H1 (cell line): Measurements from ENCODE around the gene TFB2M. TPM values are rescaled to one million over a fixed set of nuclear protein-coding genes. Genes with fewer than 3 reads are reported as not detected.

ENCODE experiments used
- CTCF ChIA-PET: fragments of 300-600 bp; sonication (Branson Sonifier 250); formaldehyde crosslinking; loops from one replicate; lab custom pipeline; 2021; ENCODE audit not compliant: partially characterized antibody; lab: Charles Lee
- POLR2A ChIA-PET: fragments of 300-600 bp; sonication (Branson Sonifier 250); formaldehyde crosslinking; loops from one replicate; lab custom pipeline; 2021; ENCODE audit warnings: inconsistent platforms; ENCODE audit not compliant: partially characterized antibody; lab: Charles Lee
- DNase-seq, 2 experiments: peaks; one replicate each; pipeline versions ENCODE4 v3.0.0 to v3.0.0-alpha.2; 2010 to 2022; ENCODE audit warnings: low spot score in 2 of 2, low read depth in 1 of 2, mixed read lengths in 1 of 2
- FAIRE-seq: peaks from 2 replicates; lab custom pipeline; 2011; peaks lifted over from hg19 to GRCh38; lab: Jason Lieb, UNC
- H2AFZ ChIP-seq: 2 replicates; pipeline ENCODE4 v1.8.1; 2012; ENCODE audit warnings: low read length, inconsistent platforms
- H2AK5ac ChIP-seq: 2 replicates; pipeline ENCODE4 v1.6.1; 2013; ENCODE audit warnings: low read depth, low read length
- H2BK120ac ChIP-seq: replicated peaks from 2 replicates; pipeline ENCODE3; 2013; ENCODE audit warnings: low read depth, low read length, inconsistent platforms
- H2BK12ac ChIP-seq: 2 replicates; pipeline ENCODE4 v1.6.1; 2013; ENCODE audit warnings: low read depth, low read length
- H2BK15ac ChIP-seq: 2 replicates; pipeline ENCODE4 v1.6.1; 2013; ENCODE audit warnings: low read length
- H2BK20ac ChIP-seq: 2 replicates; pipeline ENCODE4 v1.6.1; 2013; ENCODE audit warnings: low read length
- H2BK5ac ChIP-seq: 2 replicates; pipeline ENCODE4 v1.6.1; 2013; ENCODE audit warnings: low read depth, low read length
- H3K14ac ChIP-seq: 2 replicates; pipeline ENCODE4 v1.6.1; 2013; ENCODE audit warnings: inconsistent platforms; ENCODE audit not compliant: insufficient read length
- H3K18ac ChIP-seq: 2 replicates; pipeline ENCODE4 v1.6.1; 2013; ENCODE audit warnings: low read length; ENCODE audit errors: extremely low read depth
- H3K23ac ChIP-seq: 2 replicates; pipeline ENCODE4 v1.6.1; 2013; ENCODE audit warnings: inconsistent platforms; ENCODE audit not compliant: insufficient read length
- H3K23me2 ChIP-seq: 2 replicates; pipeline ENCODE4 v1.6.1; 2013; ENCODE audit warnings: low read depth, low read length
- H3K27ac ChIP-seq: 2 replicates; pipeline ENCODE4 v1.6.1; 2011; ENCODE audit warnings: low read depth, low read length, inconsistent platforms
- H3K27me3 ChIP-seq, 4 experiments: replicated peaks in 1 of 4; 1 replicate in 1 of 4; 2 replicates in 3 of 4; pipeline versions ENCODE4 v1.6.1 to v1.8.1; 2011 to 2013; ENCODE audit warnings: low read length in 3 of 4, mild to moderate bottlenecking in 3 of 4, inconsistent platforms in 2 of 4, mixed read lengths in 2 of 4, moderate library complexity in 1 of 4; ENCODE audit not compliant: control insufficient read depth in 3 of 4, insufficient read depth in 3 of 4; ENCODE audit errors: extremely low read depth in 1 of 4
- H3K36me3 ChIP-seq, 4 experiments: 2 replicates each; pipeline versions ENCODE4 v1.6.1 to v1.8.1; 2011 to 2013; ENCODE audit warnings: mild to moderate bottlenecking in 4 of 4, low read length in 3 of 4, moderate library complexity in 2 of 4, control low read depth in 1 of 4, inconsistent platforms in 1 of 4; ENCODE audit not compliant: insufficient read depth in 4 of 4, control insufficient read depth in 2 of 4
- H3K4ac ChIP-seq: replicated peaks from 2 replicates; pipeline ENCODE3; 2013; ENCODE audit warnings: low read length, low read depth, mixed read lengths, inconsistent platforms; ENCODE audit not compliant: insufficient read length
- H3K4me1 ChIP-seq, 4 experiments: replicated peaks in 1 of 4; 1 replicate in 1 of 4; 2 replicates in 3 of 4; pipeline versions ENCODE4 v1.6.1 to v1.8.1; 2011 to 2013; ENCODE audit warnings: low read length in 3 of 4, inconsistent platforms in 2 of 4, mixed read lengths in 1 of 4; ENCODE audit not compliant: insufficient read depth in 4 of 4, control insufficient read depth in 3 of 4
- H3K4me2 ChIP-seq, 2 experiments: 2 replicates each; pipeline versions ENCODE4 v1.6.1 to v1.8.1; 2011 to 2013; ENCODE audit warnings: low read depth in 2 of 2, low read length in 2 of 2, control low read depth in 1 of 2, inconsistent platforms in 1 of 2, mild to moderate bottlenecking in 1 of 2; ENCODE audit not compliant: insufficient read depth in 1 of 2
- H3K4me3 ChIP-seq, 4 experiments: fragments of 200-600, 300-600 bp in 1 of 4; sonication (generic), shearing (Covaris generic), sonication (Bioruptor Twin) in 1 of 4; 2 replicates each; pipeline versions ENCODE4 v1.5.1 to v1.8.1; 2011 to 2016; ENCODE audit warnings: low read length in 4 of 4, low read depth in 3 of 4, control low read depth in 2 of 4, inconsistent platforms in 2 of 4, mild to moderate bottlenecking in 2 of 4, mixed read lengths in 1 of 4, moderate library complexity in 1 of 4; ENCODE audit not compliant: insufficient read depth in 2 of 4; ENCODE audit errors: extremely low read depth in 1 of 4
- H3K56ac ChIP-seq: replicated peaks from 2 replicates; pipeline ENCODE3; 2013; ENCODE audit warnings: low read depth, mild to moderate bottlenecking, mixed read lengths, low read length, inconsistent platforms; ENCODE audit not compliant: insufficient read length
- H3K79me1 ChIP-seq: 2 replicates; pipeline ENCODE4 v1.6.1; 2013; ENCODE audit warnings: low read depth, low read length, control low read depth
- H3K79me2 ChIP-seq, 2 experiments: 2 replicates each; pipeline versions ENCODE4 v1.6.1 to v1.8.1; 2012 to 2013; ENCODE audit warnings: low read length in 2 of 2, mild to moderate bottlenecking in 2 of 2, inconsistent platforms in 1 of 2; ENCODE audit not compliant: insufficient read depth in 2 of 2, control insufficient read depth in 1 of 2
- H3K9ac ChIP-seq, 4 experiments: replicated peaks in 1 of 4; 1 replicate in 1 of 4; 2 replicates in 3 of 4; pipeline versions ENCODE4 v1.6.1 to v1.8.1; 2011 to 2013; ENCODE audit warnings: low read depth in 3 of 4, low read length in 3 of 4, control low read depth in 2 of 4, mild to moderate bottlenecking in 2 of 4, moderate library complexity in 2 of 4, inconsistent platforms in 1 of 4; ENCODE audit errors: extremely low read depth in 1 of 4
- H3K9me3 ChIP-seq, 2 experiments: 2 replicates each; pipeline versions ENCODE4 v1.6.1 to v1.8.1; 2012 to 2013; ENCODE audit warnings: mild to moderate bottlenecking in 2 of 2, moderate library complexity in 2 of 2, control low read depth in 1 of 2, inconsistent platforms in 1 of 2, low read depth in 1 of 2, low read length in 1 of 2, mixed read lengths in 1 of 2; ENCODE audit not compliant: insufficient read depth in 2 of 2
- H4K20me1 ChIP-seq, 2 experiments: replicated peaks in 1 of 2; 2 replicates each; pipeline versions ENCODE3 to v1.8.1; 2011 to 2013; ENCODE audit warnings: inconsistent platforms in 2 of 2, low read length in 2 of 2, mild to moderate bottlenecking in 1 of 2; ENCODE audit not compliant: insufficient read depth in 2 of 2, control insufficient read depth in 1 of 2
- H4K5ac ChIP-seq: 2 replicates; pipeline ENCODE4 v1.6.1; 2013; ENCODE audit warnings: low read length, low read depth, mixed read lengths, inconsistent platforms; ENCODE audit not compliant: insufficient read length
- H4K8ac ChIP-seq: 2 replicates; pipeline ENCODE4 v1.8.0; 2013; ENCODE audit warnings: mild to moderate bottlenecking, moderate library complexity, low read length, inconsistent platforms; ENCODE audit not compliant: insufficient read depth; ENCODE audit errors: extremely low read depth
- H4K91ac ChIP-seq: replicated peaks from 2 replicates; pipeline ENCODE3; 2013; ENCODE audit warnings: low read length, mixed read lengths, inconsistent platforms; ENCODE audit not compliant: insufficient read length
- ASH2L ChIP-seq: fragments of 200-600, 300-600 bp; sonication (generic); IDR thresholded peaks from one replicate; pipeline ENCODE4 v1.7.1; 2017; ENCODE audit warnings: low read length
- BRCA1 ChIP-seq: IDR thresholded peaks from 2 replicates; pipeline ENCODE4 v1.6.1; 2012; ENCODE audit warnings: low read depth, low read length, improper control_type of control experiment
- EP300 ChIP-seq, 2 experiments: IDR thresholded peaks; 1 replicate in 1 of 2; 2 replicates in 1 of 2; pipeline ENCODE4 v1.6.1; 2011 to 2012; ENCODE audit warnings: low read depth in 2 of 2, low read length in 2 of 2, mild to moderate bottlenecking in 2 of 2, borderline replicate concordance in 1 of 2, inconsistent platforms in 1 of 2, moderate library complexity in 1 of 2
- JUN ChIP-seq: IDR thresholded peaks from 2 replicates; pipeline ENCODE4 v1.6.1; 2011; ENCODE audit warnings: low read depth, mild to moderate bottlenecking, improper control_type of control experiment, low read length
- JUND ChIP-seq: IDR thresholded peaks from 2 replicates; pipeline ENCODE4 v1.6.1; 2011; ENCODE audit warnings: mild to moderate bottlenecking, improper control_type of control experiment, low read length
- KDM5A ChIP-seq: fragments of 200-600 bp; IDR thresholded peaks from 2 replicates; pipeline ENCODE4 v1.7.1; 2012; ENCODE audit warnings: mild to moderate bottlenecking, low read length, inconsistent platforms, mixed read lengths
- POLR2A ChIP-seq, 2 experiments: IDR thresholded peaks; 1 replicate in 1 of 2; 2 replicates in 1 of 2; pipeline ENCODE4 v1.6.1; 2011; ENCODE audit warnings: low read depth in 2 of 2, low read length in 2 of 2, mild to moderate bottlenecking in 2 of 2; ENCODE audit errors: control extremely low read depth in 1 of 2
- POU5F1 ChIP-seq: IDR thresholded peaks from 2 replicates; pipeline ENCODE4 v1.6.1; 2011; ENCODE audit warnings: low read depth, mild to moderate bottlenecking, low read length, moderate library complexity
- RBBP5 ChIP-seq: IDR thresholded peaks from 2 replicates; pipeline ENCODE4 v1.7.1; 2012; ENCODE audit warnings: low read depth, mild to moderate bottlenecking, inconsistent platforms, low read length, moderate library complexity, borderline replicate concordance
- RNF2 ChIP-seq: fragments of 200-900, 300-1000 bp; sonication (generic); IDR thresholded peaks from 2 replicates; pipeline ENCODE4 v1.7.1; 2016; ENCODE audit warnings: borderline replicate concordance, low read depth, mild to moderate bottlenecking, antibody characterized with exemption, low read length; ENCODE audit not compliant: poor library complexity, severe bottlenecking; ENCODE audit errors: missing control alignments
- SAP30 ChIP-seq: fragments of 300-600 bp; sonication (generic); IDR thresholded peaks from 2 replicates; pipeline ENCODE4 v1.7.1; 2012; ENCODE audit warnings: low read length, moderate library complexity, mild to moderate bottlenecking, inconsistent platforms; ENCODE audit not compliant: insufficient read depth, insufficient replicate concordance
- SIN3A ChIP-seq, 2 experiments: IDR thresholded peaks in 1 of 2; conservative IDR thresholded peaks in 1 of 2; 2 replicates each; pipeline ENCODE4 v1.6.1; 2011 to 2012; ENCODE audit warnings: low read length in 2 of 2, improper control_type of control experiment in 1 of 2, low read depth in 1 of 2, mild to moderate bottlenecking in 1 of 2
- SIX5 ChIP-seq: IDR thresholded peaks from 2 replicates; pipeline ENCODE4 v1.6.1; 2011; ENCODE audit warnings: mild to moderate bottlenecking, low read depth, low read length
- SP1 ChIP-seq: IDR thresholded peaks from 2 replicates; pipeline ENCODE4 v1.6.1; 2011; ENCODE audit warnings: low read depth, low read length
- SP4 ChIP-seq: IDR thresholded peaks from 2 replicates; pipeline ENCODE4 v1.6.1; 2012; ENCODE audit warnings: low read length, inconsistent platforms
- YY1 ChIP-seq: IDR thresholded peaks from 2 replicates; pipeline ENCODE4 v1.6.1; 2011; ENCODE audit warnings: low read depth, mild to moderate bottlenecking, low read length
- polyA plus RNA-seq, 7 experiments: library from polyadenylated mRNA; depleted of rRNA in 3 of 7; stranded (reverse) in 5 of 7; unstranded in 2 of 7; fragments of >200 nt in 5 of 7; fragments of 200-250 nt in 2 of 7; gene quantifications; 1 replicate in 5 of 7; 2 replicates in 1 of 7; 4 replicates in 1 of 7; pipeline versions ENCODE4 v1.2.1 to v1.2.3, GENCODE V29; 2011 to 2013; ENCODE audit warnings: missing spikeins in 2 of 7, mixed read lengths in 2 of 7
- total RNA-seq: library from RNA; stranded (reverse); fragmentation: NEBNext Ultra II Directional; extraction: Animal tissue kit (Norgen Biotek cat#: 25700); gene quantifications from 2 replicates; pipeline ENCODE4 v1.2.1, GENCODE V29; 2021

TFB2M gene
- total and polyA plus RNA-seq, 2 of the 8 experiments (the other 6 are each of a cell fraction or from before 2014, with no cell fraction given): 10.4 to 22.0 TPM

DNA sequence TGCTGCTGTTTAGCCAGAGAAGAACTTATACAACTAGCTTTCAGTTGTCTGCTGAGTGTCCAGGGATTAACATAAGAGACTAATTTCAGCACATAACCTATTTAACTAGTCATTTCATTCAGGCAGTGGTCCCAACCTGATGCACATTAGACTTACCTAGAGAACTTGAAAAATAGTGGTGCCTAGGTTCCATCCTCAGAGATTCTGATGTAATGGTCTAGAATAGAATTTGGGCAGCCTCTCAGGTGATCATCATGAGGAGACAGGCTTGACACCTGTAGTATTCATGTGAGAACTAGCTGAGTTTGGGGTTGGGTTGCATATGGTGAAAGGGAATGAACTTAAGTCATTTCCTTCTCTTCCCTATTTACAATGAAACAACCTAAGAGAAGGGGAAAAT lies 25.0 kb upstream of the TFB2M start:
- CTCF ChIA-PET: interaction anchor here (1.6 kb wide), 1 partner anchor 9 kb away, joined by 5 read pairs; no protein-coding TSS in a partner anchor
- Histone ChIP-seq H3K36me3 (peaks cover 0 to 6% (median 0%) of the 10 kb centered on the region in 4 experiments; a peak in 2 of 8 replicates), H2BK20ac (no peak overlapping the region)

More for the DNA sequence above, 25.0 kb upstream of the TFB2M start:
- Histone ChIP-seq H4K8ac (no peak overlapping the region), H2AK5ac (no peak overlapping the region), H3K27me3 (no peaks in the 10 kb centered on the region), H4K91ac (no peak overlapping the region), H3K23ac (no peak overlapping the region), H3K4me3 (no peak overlapping the region), H2BK120ac (no peak overlapping the region), H4K20me1 (no peaks in the 10 kb centered on the region), H3K9ac (no peak overlapping the region), H3K56ac (no peak overlapping the region), H2BK5ac (no peak overlapping the region), H3K79me2 (peaks cover 0 to 11% of the 10 kb centered on the region in 2 experiments; a peak in 2 of 4 replicates), H3K18ac (no peak overlapping the region), H3K9me3 (no peaks in the 10 kb centered on the region; a peak in 1 of 4 replicates), H3K23me2 (no peaks in the 10 kb centered on the region), H3K14ac (no peak overlapping the region), H2BK15ac (no peak overlapping the region), H2AFZ (no peak overlapping the region), H3K4me2 (no peak overlapping the region), H3K79me1 (no peaks in the 10 kb centered on the region; the same call in 1 of the 2 replicates), H3K4ac (no peak overlapping the region), H3K4me1 (no peaks in the 10 kb centered on the region), H4K5ac (no peak overlapping the region), H2BK12ac (no peak overlapping the region), H3K27ac (no peak overlapping the region)
- FAIRE-seq: no peak
- POLR2A ChIA-PET: no interaction called here
- no peak for DNase-seq
- TF ChIP-seq EP300 (IDR thresholded peaks at IDR 0.05; ENCODE audit: borderline replicate concordance in 1 of 2, low read depth in 2 of 2, low read length in 2 of 2): no peak
- TF ChIP-seq SP4: no peak
- TF ChIP-seq JUND: no peak
- TF ChIP-seq JUN: no peak
- no peak for TF ChIP-seq POU5F1
- TF ChIP-seq YY1: no peak
- TF ChIP-seq RNF2: no peak
- TF ChIP-seq BRCA1: no peak
- no peak for TF ChIP-seq SIN3A (conservative IDR thresholded peaks at IDR 0.05 in 1 of 2, IDR thresholded peaks at IDR 0.05 in 1 of 2; ENCODE audit: low read depth in 1 of 2, low read length in 2 of 2)
- no peak for TF ChIP-seq RBBP5
- no peak for TF ChIP-seq SP1
- TF ChIP-seq SAP30: no peak
- TF ChIP-seq POLR2A (IDR thresholded peaks at IDR 0.05; ENCODE audit: control extremely low read depth in 1 of 2, low read depth in 2 of 2, low read length in 2 of 2): no peak
- no peak for TF ChIP-seq SIX5
- TF ChIP-seq ASH2L: no peak
- no peak for TF ChIP-seq KDM5A
